HG02970 (cell line): ENCODE results near the gene COA3.

Experiments used
- ATAC-seq: cut with Tn5 transposase; IDR thresholded peaks from one replicate; pipeline ENCODE4 v1.9.1; 2021; ENCODE audit warnings: mild to moderate bottlenecking, moderate library complexity, moderate number of reproducible peaks; ENCODE audit not compliant: unreplicated experiment, low FRiP score

Gene COA3

GRCh38 chr17:42798383-42799380 is at the start of gene COA3, which contains the start of gene CNTD1:
Gene COA3, minus strand, starts transcription at chr17:42798704. Its CDS starts 23 bp downstream, at chr17:42798681.
Gene CNTD1, plus strand, starts transcription at chr17:42798861. Its CDS starts 207 bp downstream, at chr17:42799068.
- peak; percentile 62 for ATAC-seq

- no peak for ATAC-seq
Measured at GRCh38 chr17:42848093-42848492, 49.6 kb upstream of the COA3 start.

- ATAC-seq, result no peak
Measured at GRCh38 chr17:42846594-42847280, 48.2 kb upstream of the COA3 start.

- ATAC-seq, result no peak
Measured at GRCh38 chr17:42845918-42846593, 47.6 kb upstream of the COA3 start.

- no peak for ATAC-seq
Measured at GRCh38 chr17:42845556-42845917, 47.0 kb upstream of the COA3 start.

GRCh38 chr17:42844761-42845555 is 46.5 kb upstream of the COA3 start:
- no peak for ATAC-seq

GRCh38 chr17:42844271-42844670 is 45.8 kb upstream of the COA3 start, which contains the start of gene AOC2:
Gene AOC2, plus strand, starts transcription at chr17:42844580. Its CDS starts 47 bp downstream, at chr17:42844627.
- ATAC-seq, result no peak

GRCh38 chr17:42843358-42843934 is 44.9 kb upstream of the COA3 start:
- ATAC-seq, result no peak

GRCh38 chr17:42841975-42842685 is 43.6 kb upstream of the COA3 start:
- no peak for ATAC-seq

GRCh38 chr17:42835732-42836131 is 37.2 kb upstream of the COA3 start:
- no peak for ATAC-seq

GRCh38 chr17:42833767-42834422 is 35.4 kb upstream of the COA3 start:
- peak; percentile 16 for ATAC-seq

- peak; percentile 80 for ATAC-seq
Measured at GRCh38 chr17:42832934-42833766, 34.6 kb upstream of the COA3 start, which contains the start of gene PSME3. Gene PSME3, plus strand, starts transcription at chr17:42833397. Its CDS starts 235 bp downstream, at chr17:42833632.

- ATAC-seq, result no peak
Measured at GRCh38 chr17:42832213-42832933, 33.9 kb upstream of the COA3 start.

- no peak for ATAC-seq
Measured at GRCh38 chr17:42830971-42831370, 32.5 kb upstream of the COA3 start.

GRCh38 chr17:42827472-42827871 is 29.0 kb upstream of the COA3 start:
- no peak for ATAC-seq

GRCh38 chr17:42821176-42821575 is 22.7 kb upstream of the COA3 start:
- ATAC-seq, result no peak
